Sigmoid colon (tissue), 7 donors: ENCODE data around the gene PPP1R12A. TPM values are rescaled to one million over a fixed set of nuclear protein-coding genes. Genes with fewer than 3 reads are reported as not detected.
A peak's percentile ranks its signal among the peaks of the same experiment; 100 is the strongest.

ENCODE experiments used
- DNase-seq: peaks from one replicate; pipeline ENCODE4 v3.0.0-alpha.2; 2019
- H3K27ac ChIP-seq, 4 donors: fragments of 200-600 bp; sonication (generic); one replicate each; pipeline ENCODE4 v1.5.1; 2016 to 2019; ENCODE audit warnings: mild to moderate bottlenecking in 1 of 4
- H3K27me3 ChIP-seq, 3 donors: fragments of 200-600 bp; sonication (generic); one replicate each; pipeline ENCODE4 v1.5.1; 2019; ENCODE audit warnings: mild to moderate bottlenecking in 1 of 3
- H3K36me3 ChIP-seq, 4 donors: fragments of 200-600 bp; sonication (generic); one replicate each; pipeline ENCODE4 v1.5.1; 2016 to 2019
- H3K4me1 ChIP-seq, 4 donors: fragments of 200-600 bp; sonication (generic); one replicate each; pipeline ENCODE4 v1.5.1; 2017 to 2019
- H3K4me3 ChIP-seq, 4 donors: fragments of 200-600 bp; sonication (generic); one replicate each; pipeline ENCODE4 v1.5.1; 2017 to 2019; ENCODE audit warnings: mild to moderate bottlenecking in 2 of 4, moderate library complexity in 1 of 4
- H3K9me3 ChIP-seq, 4 donors: fragments of 200-600 bp in 3 of 4; sonication (generic) in 3 of 4; one replicate each; pipeline versions ENCODE4 v1.5.1 to v1.6.1; 2013 to 2019
- EP300 ChIP-seq, 4 donors: sonication (generic); formaldehyde crosslinking; IDR thresholded peaks; one replicate each; pipeline ENCODE4 v1.6.1; 2017; ENCODE audit warnings: antibody characterized with exemption in 4 of 4
- POLR2A ChIP-seq, 2 donors: fragments of 450-650 bp; IDR thresholded peaks; one replicate each; pipeline ENCODE4 v1.6.1; 2016; ENCODE audit warnings: antibody characterized with exemption in 2 of 2, mild to moderate bottlenecking in 2 of 2, moderate library complexity in 2 of 2
- POLR2AphosphoS5 ChIP-seq, 4 donors: sonication (generic); formaldehyde crosslinking; IDR thresholded peaks; one replicate each; pipeline ENCODE4 v1.6.1; 2017; ENCODE audit warnings: antibody characterized with exemption in 4 of 4
- WGBS, 2 donors: extraction: QIAGEN DNeasy Blood & Tissue Kit; methylation state at CpG; one replicate each; pipeline ENCODE4 v1.1.7; 2013; 5-methylcytosine and 5-hydroxymethylcytosine counted together
- intact Hi-C: fragments of 100-400 bp; cut with DNase I; formaldehyde crosslinking; loops from one replicate; pipeline ENCODE4 v1.15.1; 2023
- polyA plus RNA-seq, 3 donors: library from polyadenylated mRNA; stranded (reverse); fragments of 200-250 nt; gene quantifications; one replicate each; pipeline ENCODE4 v1.2.3, GENCODE V29; 2013
- total RNA-seq, 4 donors: library from RNA; depleted of rRNA; stranded (reverse); fragments of >200 nt; gene quantifications; one replicate each; pipeline ENCODE4 v1.1.0, GENCODE V29; 2016
- TF ChIP-seq, protein P1 (sequence below), 4 experiments: fragments of 450-650 bp in 3 of 4; fragments of 200-600 bp in 1 of 4; IDR thresholded peaks; one replicate each; pipeline ENCODE4 v1.5.1; 2016 to 2019; ENCODE audit warnings: antibody characterized with exemption in 4 of 4, mild to moderate bottlenecking in 3 of 4, moderate library complexity in 2 of 4
- donor health status: healthy with polysubstance abuse.
- donor health status: Bipolar disorder and iron deficiency.
- donor health status: healthy.

PPP1R12A gene
- total and polyA plus RNA-seq, 7 donors = 11.4 to 528 (median 326) TPM

DNA sequence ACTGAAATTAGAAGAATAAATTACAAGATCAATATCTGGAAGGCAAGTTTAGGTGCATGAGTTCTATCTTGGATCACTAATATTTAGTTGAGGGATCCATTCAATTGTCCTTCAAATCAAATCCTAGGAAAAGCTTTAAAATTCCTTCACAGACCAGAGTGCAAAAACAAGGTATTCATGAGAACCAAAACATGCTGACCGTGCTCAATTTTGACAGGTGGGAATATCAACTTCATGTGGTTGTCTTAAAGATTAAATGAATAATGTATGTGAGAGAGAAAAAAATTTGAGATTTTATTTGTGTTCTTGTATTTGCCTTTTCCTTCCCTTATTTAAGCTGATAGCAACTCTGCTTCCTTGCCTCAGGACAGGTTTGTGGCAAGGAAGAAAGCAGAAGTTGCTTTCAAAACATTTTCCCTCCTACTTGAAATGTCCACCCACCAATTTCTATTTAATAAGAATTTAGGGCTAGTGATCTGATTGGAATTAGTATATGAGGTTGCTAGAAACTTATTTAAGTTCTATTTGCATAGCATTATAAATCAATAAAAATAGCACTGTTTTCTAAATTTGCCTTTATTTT, 4.9 kb upstream of the PPP1R12A start:
- Histone ChIP-seq H3K4me3 (no peak overlapping the region), H3K9me3 (no peaks in the 10 kb centered on the region), H3K36me3 (no peaks in the 10 kb centered on the region), H3K4me1 (peaks cover 0 to 30% (median 20%) of the 10 kb centered on the region in 4 donors), H3K27ac (peak overlapping the region in 1 of 4 donors; percentile 1), H3K27me3 (no peaks in the 10 kb centered on the region)
- TF ChIP-seq POLR2AphosphoS5 (IDR thresholded peaks at IDR 0.05) = no peak
- TF ChIP-seq POLR2A (IDR thresholded peaks at IDR 0.05) = no peak
- TF ChIP-seq, protein P1, sequence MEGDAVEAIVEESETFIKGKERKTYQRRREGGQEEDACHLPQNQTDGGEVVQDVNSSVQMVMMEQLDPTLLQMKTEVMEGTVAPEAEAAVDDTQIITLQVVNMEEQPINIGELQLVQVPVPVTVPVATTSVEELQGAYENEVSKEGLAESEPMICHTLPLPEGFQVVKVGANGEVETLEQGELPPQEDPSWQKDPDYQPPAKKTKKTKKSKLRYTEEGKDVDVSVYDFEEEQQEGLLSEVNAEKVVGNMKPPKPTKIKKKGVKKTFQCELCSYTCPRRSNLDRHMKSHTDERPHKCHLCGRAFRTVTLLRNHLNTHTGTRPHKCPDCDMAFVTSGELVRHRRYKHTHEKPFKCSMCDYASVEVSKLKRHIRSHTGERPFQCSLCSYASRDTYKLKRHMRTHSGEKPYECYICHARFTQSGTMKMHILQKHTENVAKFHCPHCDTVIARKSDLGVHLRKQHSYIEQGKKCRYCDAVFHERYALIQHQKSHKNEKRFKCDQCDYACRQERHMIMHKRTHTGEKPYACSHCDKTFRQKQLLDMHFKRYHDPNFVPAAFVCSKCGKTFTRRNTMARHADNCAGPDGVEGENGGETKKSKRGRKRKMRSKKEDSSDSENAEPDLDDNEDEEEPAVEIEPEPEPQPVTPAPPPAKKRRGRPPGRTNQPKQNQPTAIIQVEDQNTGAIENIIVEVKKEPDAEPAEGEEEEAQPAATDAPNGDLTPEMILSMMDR (IDR thresholded peaks at IDR 0.05) = no peak
- TF ChIP-seq EP300 (IDR thresholded peaks at IDR 0.05) = no peak
- intact Hi-C loops = loop anchor here (10.0 kb wide), 1 partner anchor 115 kb away; no protein-coding TSS in a partner anchor
- 61 to 84% methylated on average over 1 of the region's 1 CpG for WGBS, 2 donors
- DNase-seq = no peak

DNA sequence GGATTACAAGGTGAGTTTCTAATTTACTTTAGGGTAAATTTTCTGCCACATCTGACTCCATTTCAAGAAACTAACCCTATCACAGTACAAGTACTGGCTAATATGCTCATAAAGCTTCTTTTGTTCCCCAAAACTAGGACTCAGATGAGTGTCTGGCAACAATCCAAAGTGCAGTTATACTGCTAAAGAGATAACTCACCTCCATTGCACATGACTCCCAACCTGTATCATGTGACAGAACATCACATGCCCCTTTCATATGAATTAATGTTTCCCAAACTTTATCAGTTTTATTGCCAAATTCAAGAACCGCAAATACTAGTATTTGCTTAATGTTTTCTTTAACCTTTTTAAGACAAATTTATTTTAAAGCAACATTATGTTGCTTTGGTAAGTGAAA, 3.9 kb upstream of the PPP1R12A start:
- H3K4me1 ChIP-seq = peaks cover 0 to 27% (median 19%) of the 10 kb centered on the region in 4 donors
- DNase-seq = no peak
- H3K9me3 ChIP-seq = no peaks in the 10 kb centered on the region
- peak overlapping the region in 3 of 4 donors; percentile 30 to 99 (median 98) for H3K27ac ChIP-seq
- no peak overlapping the region for H3K4me3 ChIP-seq
- no peaks in the 10 kb centered on the region for H3K27me3 ChIP-seq
- no peaks in the 10 kb centered on the region for H3K36me3 ChIP-seq
- TF ChIP-seq, protein P1 (IDR thresholded peaks at IDR 0.05) = no peak
- no peak for TF ChIP-seq POLR2AphosphoS5 (IDR thresholded peaks at IDR 0.05)
- TF ChIP-seq EP300 (IDR thresholded peaks at IDR 0.05) = no peak
- TF ChIP-seq POLR2A (IDR thresholded peaks at IDR 0.05) = no peak
- 91% methylated on average over 1 of the region's 1 CpG for WGBS, 2 donors
- intact Hi-C loops = loop anchor here (10.0 kb wide), 1 partner anchor 114 kb away; no protein-coding TSS in a partner anchor

DNA sequence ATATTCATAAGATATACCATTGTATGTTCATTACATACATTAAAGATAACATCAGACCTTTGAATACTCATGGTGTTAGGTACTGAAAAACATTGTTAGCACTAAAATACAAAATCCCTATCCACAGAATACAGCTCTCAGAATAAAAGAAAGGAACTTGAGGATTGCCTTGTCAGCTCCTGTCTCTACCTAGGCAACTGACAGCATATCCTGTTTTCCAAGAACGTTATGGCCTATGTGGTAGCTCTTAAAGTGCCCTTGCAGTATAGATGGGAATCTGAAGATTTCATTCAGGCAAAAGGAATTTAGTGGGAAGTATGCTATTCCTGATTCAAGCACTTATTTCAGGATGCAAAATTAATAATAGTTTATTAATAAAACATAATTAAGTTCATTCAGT, 1.8 kb upstream of the PPP1R12A start:
- DNase-seq = no peak
- no peaks in the 10 kb centered on the region for H3K36me3 ChIP-seq
- peaks cover 0 to 29% (median 19%) of the 10 kb centered on the region in 4 donors for H3K4me1 ChIP-seq
- TF ChIP-seq POLR2AphosphoS5 (IDR thresholded peaks at IDR 0.05) (peak in 2 of 4 donors; percentile 7 to 19), POLR2A (IDR thresholded peaks at IDR 0.05) (no peak), EP300 (IDR thresholded peaks at IDR 0.05) (no peak)
- TF ChIP-seq, protein P1 (IDR thresholded peaks at IDR 0.05) = no peak
- H3K9me3 ChIP-seq = no peaks in the 10 kb centered on the region
- intact Hi-C loops = loop anchor here (10.0 kb wide), 1 partner anchor 112 kb away; no protein-coding TSS in a partner anchor
- 1 to 12% methylated on average over 1 of the region's 1 CpG for WGBS, 2 donors
- peak overlapping the region; percentile 81 to 96 (median 92) for H3K4me3 ChIP-seq
- no peaks in the 10 kb centered on the region for H3K27me3 ChIP-seq
- H3K27ac ChIP-seq = peak overlapping the region; percentile 98 to 99 (median 99)

DNA sequence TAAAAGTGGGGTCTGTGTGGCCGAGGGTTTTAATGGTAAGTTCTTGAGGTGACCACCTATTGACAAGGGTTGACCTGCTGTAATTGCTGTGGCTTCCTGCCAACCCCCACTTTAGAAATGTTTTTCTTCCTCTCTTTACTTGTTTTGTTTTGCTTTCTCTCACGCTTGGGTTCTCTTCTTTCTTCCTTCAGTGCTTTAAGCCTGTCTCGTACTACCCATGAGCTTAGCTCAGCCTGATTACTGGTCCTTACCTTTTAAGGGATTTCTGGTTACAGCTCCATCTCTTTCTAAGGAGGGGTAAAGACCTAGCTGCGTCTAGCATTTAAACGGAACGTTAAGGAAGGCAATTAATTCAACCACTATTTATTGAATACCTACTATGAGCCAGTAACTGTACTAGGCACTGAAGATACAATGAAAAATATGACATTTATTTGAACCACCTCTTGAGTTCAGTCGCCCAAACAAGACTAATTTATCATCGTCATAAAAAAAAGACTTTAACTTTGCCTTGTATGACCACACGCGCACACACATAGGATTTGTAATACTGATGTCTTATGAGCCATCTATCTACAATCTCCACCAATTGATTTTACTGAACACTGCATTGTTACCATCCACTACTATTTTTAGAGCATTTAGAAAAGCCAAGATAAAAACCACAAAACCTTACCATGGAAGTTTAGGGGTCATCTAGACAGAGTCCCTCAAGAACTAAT, 888 bp upstream of the PPP1R12A start:
- H3K4me3 ChIP-seq = peak overlapping the region; percentile 81 to 96 (median 92)
- intact Hi-C loops = loop anchor here (1.0 to 10.0 kb wide), 3 partner anchors 107 to 251 kb away; no protein-coding TSS in a partner anchor
- H3K36me3 ChIP-seq = no peaks in the 10 kb centered on the region
- peak overlapping the region; percentile 98 to 99 (median 99) for H3K27ac ChIP-seq
- no peak for DNase-seq
- TF ChIP-seq, protein P1 (IDR thresholded peaks at IDR 0.05) = no peak
- peak; percentile 19 to 44 (median 30) for TF ChIP-seq POLR2AphosphoS5 (IDR thresholded peaks at IDR 0.05)
- no peak for TF ChIP-seq POLR2A (IDR thresholded peaks at IDR 0.05)
- TF ChIP-seq EP300 (IDR thresholded peaks at IDR 0.05) = peak in 1 of 4 donors; percentile 10
- WGBS, 2 donors = 4 to 12% methylated on average over 10 of the region's 10 CpGs
- H3K4me1 ChIP-seq = peaks cover 0 to 38% (median 23%) of the 10 kb centered on the region in 4 donors
- H3K9me3 ChIP-seq = no peaks in the 10 kb centered on the region
- no peaks in the 10 kb centered on the region for H3K27me3 ChIP-seq
